VCaP (cell line): ENCODE results near the gene PARP9.

ENCODE experiments used
- H3K27ac ChIP-seq: fragments of 450-650 bp; 2 replicates; pipeline ENCODE4 v1.5.1; 2017
- CTCF ChIP-seq: fragments of 450-650 bp; conservative IDR thresholded peaks from 2 replicates; pipeline ENCODE4 v1.5.1; 2017; ENCODE audit warnings: mild to moderate bottlenecking, moderate library complexity

PARP9 gene

GRCh38 chr3:122519693-122520092 is 44.4 kb downstream of the PARP9 start:
- no peak for TF ChIP-seq CTCF
- no peak overlapping the region for H3K27ac ChIP-seq

GRCh38 chr3:122516846-122517360 is 47.2 kb downstream of the PARP9 start:
- H3K27ac ChIP-seq: no peak overlapping the region
- TF ChIP-seq CTCF: no peak

GRCh38 chr3:122515870-122516269 is 48.2 kb downstream of the PARP9 start:
- TF ChIP-seq CTCF: no peak
- no peak overlapping the region for H3K27ac ChIP-seq

- peak overlapping the region; percentile 91 for H3K27ac ChIP-seq
- no peak for TF ChIP-seq CTCF
Measured at GRCh38 chr3:122515020-122515468, 49.1 kb downstream of the PARP9 start.

GRCh38 chr3:122514123-122515019 is 49.7 kb downstream of the PARP9 start, which contains the start of gene KPNA1:
Gene KPNA1, minus strand, starts transcription at chr3:122514939. Its CDS starts 18,374 bp downstream, at chr3:122496565.
- peak within 1 kb of the TSS; percentile 91 for H3K27ac ChIP-seq

GRCh38 chr3:122513386-122514122 is 50.5 kb downstream of the PARP9 start:
- H3K27ac ChIP-seq: peak overlapping the region; percentile 91
- TF ChIP-seq CTCF: no peak

More at GRCh38 chr3:122514123-122515019, 49.7 kb downstream of the PARP9 start, which contains the start of gene KPNA1:
- no peak for TF ChIP-seq CTCF

GRCh38 chr3:122512284-122512683 is 51.8 kb downstream of the PARP9 start:
- no peak overlapping the region for H3K27ac ChIP-seq
- TF ChIP-seq CTCF: no peak
